IMR-90 (cell line): ENCODE data around the gene WDR48. TPM values are rescaled to one million over a fixed set of nuclear protein-coding genes. Genes with fewer than 3 reads are reported as not detected.

Experiments used
- ATAC-seq: fragments of 200-7000 bp; cut with Tn5 transposase; 2 replicates; pipeline ENCODE4 v1.9.1; 2020; ENCODE audit warnings: low read depth, mild to moderate bottlenecking, moderate library complexity
- BruUV-seq: library from RNA; stranded (reverse); fragments of 400-500 nt; replicated peaks from 2 replicates; lab custom pipeline; 2021; lab: Mats Ljungman, UMichigan
- CTCF ChIA-PET: fragments of 300-600 bp; formaldehyde crosslinking; extraction: SDS; loops from one replicate; lab custom pipeline; 2021; ENCODE audit warnings: antibody characterized with exemption; lab: Yijun Ruan, JAX
- POLR2A ChIA-PET: fragments of 300-600 bp; sonication (Branson Sonifier 250); formaldehyde crosslinking; loops from one replicate; lab custom pipeline; 2022; ENCODE audit warnings: antibody characterized with exemption; ENCODE audit not compliant: unreplicated experiment; lab: Charles Lee
- DNase-seq: peaks from one replicate; pipeline ENCODE4 v3.0.0; 2013
- H2AFZ ChIP-seq: replicated peaks from 2 replicates; pipeline ENCODE3; 2013; ENCODE audit warnings: low read length, mild to moderate bottlenecking; ENCODE audit not compliant: poor library complexity
- H2AK5ac ChIP-seq: 2 replicates; pipeline ENCODE4 v1.6.1; 2013; ENCODE audit warnings: low read depth, low read length, inconsistent platforms
- H2AK9ac ChIP-seq: replicated peaks from 2 replicates; pipeline ENCODE3; 2013; ENCODE audit warnings: mild to moderate bottlenecking, low read depth, low read length, moderate library complexity; ENCODE audit not compliant: poor library complexity
- H2BK120ac ChIP-seq: 2 replicates; pipeline ENCODE4 v1.6.1; 2013; ENCODE audit warnings: low read depth, low read length, inconsistent platforms
- H2BK15ac ChIP-seq: 3 replicates; pipeline ENCODE4 v1.6.1; 2013; ENCODE audit warnings: low read depth, low read length, inconsistent platforms
- H2BK20ac ChIP-seq: 2 replicates; pipeline ENCODE4 v1.6.1; 2013; ENCODE audit warnings: low read depth, mild to moderate bottlenecking, inconsistent platforms, low read length, moderate library complexity
- H2BK5ac ChIP-seq: 2 replicates; pipeline ENCODE4 v1.6.1; 2013; ENCODE audit warnings: mild to moderate bottlenecking, low read depth, low read length, inconsistent platforms; ENCODE audit not compliant: poor library complexity, severe bottlenecking
- H3K14ac ChIP-seq: replicated peaks from 2 replicates; pipeline ENCODE4 v1.6.1; 2013; ENCODE audit warnings: low read depth, low read length, inconsistent platforms
- H3K18ac ChIP-seq: 2 replicates; pipeline ENCODE4 v1.6.1; 2013; ENCODE audit warnings: low read depth, low read length, control low read depth
- H3K23ac ChIP-seq: 2 replicates; pipeline ENCODE4 v1.6.1; 2013; ENCODE audit warnings: low read depth, low read length, inconsistent platforms
- H3K27ac ChIP-seq: 2 replicates; pipeline ENCODE4 v1.5.1; 2013; ENCODE audit warnings: mild to moderate bottlenecking, control low read depth, low read length; ENCODE audit not compliant: insufficient read depth
- H3K27me3 ChIP-seq: 2 replicates; pipeline ENCODE4 v1.6.1; 2013; ENCODE audit warnings: low read length; ENCODE audit not compliant: control insufficient read depth, insufficient read depth
- H3K36me3 ChIP-seq: 2 replicates; pipeline ENCODE4 v1.6.1; 2013; ENCODE audit warnings: low read length, mixed read lengths; ENCODE audit not compliant: control insufficient read depth, insufficient read depth
- H3K4ac ChIP-seq: 2 replicates; pipeline ENCODE4 v1.6.1; 2013; ENCODE audit warnings: low read depth, low read length, inconsistent platforms
- H3K4me1 ChIP-seq: 2 replicates; pipeline ENCODE4 v1.6.1; 2013; ENCODE audit warnings: low read length, mixed read lengths; ENCODE audit not compliant: control insufficient read depth, insufficient read depth
- H3K4me2 ChIP-seq: 2 replicates; pipeline ENCODE4 v1.6.1; 2013; ENCODE audit warnings: low read depth, mild to moderate bottlenecking, control low read depth, low read length, moderate library complexity
- H3K4me3 ChIP-seq: 2 replicates; pipeline ENCODE4 v1.5.1; 2013; ENCODE audit warnings: low read depth, mild to moderate bottlenecking, control low read depth, low read length, moderate library complexity; ENCODE audit not compliant: insufficient read depth
- H3K56ac ChIP-seq: 2 replicates; pipeline ENCODE4 v1.6.1; 2013; ENCODE audit warnings: low read length, inconsistent platforms; ENCODE audit not compliant: insufficient read depth; ENCODE audit errors: extremely low read depth
- H3K79me1 ChIP-seq, 2 experiments: 2 replicates each; pipeline ENCODE4 v1.6.1; 2013; ENCODE audit warnings: low read length in 2 of 2, inconsistent platforms in 1 of 2, low read depth in 1 of 2
- H3K9ac ChIP-seq: 2 replicates; pipeline ENCODE4 v1.6.1; 2013; ENCODE audit warnings: low read depth, low read length, control low read depth
- H3K9me1 ChIP-seq: 2 replicates; pipeline ENCODE4 v1.6.1; 2013; ENCODE audit warnings: low read length, inconsistent platforms; ENCODE audit not compliant: insufficient read depth
- H3K9me3 ChIP-seq: 2 replicates; pipeline ENCODE4 v1.6.1; 2013; ENCODE audit warnings: low read length; ENCODE audit not compliant: control insufficient read depth, insufficient read depth
- H4K20me1 ChIP-seq: 2 replicates; pipeline ENCODE4 v1.6.1; 2013; ENCODE audit warnings: low read length, inconsistent platforms; ENCODE audit not compliant: insufficient read depth
- H4K5ac ChIP-seq: 2 replicates; pipeline ENCODE4 v1.6.1; 2013; ENCODE audit warnings: mild to moderate bottlenecking, low read depth, low read length, control low read depth
- H4K8ac ChIP-seq, 2 experiments: 2 replicates each; pipeline ENCODE4 v1.6.1; 2013; ENCODE audit warnings: low read depth in 2 of 2, low read length in 2 of 2, control low read depth in 1 of 2, inconsistent platforms in 1 of 2
- H4K91ac ChIP-seq: 2 replicates; pipeline ENCODE4 v1.6.1; 2013; ENCODE audit warnings: low read depth, low read length, inconsistent platforms; ENCODE audit not compliant: insufficient read depth
- BHLHE40 ChIP-seq: fragments of 150-350 bp; IDR thresholded peaks from 2 replicates; pipeline ENCODE4 v1.6.1; 2016; ENCODE audit warnings: mild to moderate bottlenecking, low read depth, low read length
- CEBPB ChIP-seq: IDR thresholded peaks from 2 replicates; pipeline ENCODE4 v1.6.1; 2012; ENCODE audit warnings: low read depth, low read length, improper control_type of control experiment
- MXI1 ChIP-seq: IDR thresholded peaks from 2 replicates; pipeline ENCODE4 v1.6.1; 2012; ENCODE audit warnings: low read depth, mild to moderate bottlenecking, low read length, moderate library complexity, borderline replicate concordance
- NFE2L2 ChIP-seq: fragments of 150-350 bp; IDR thresholded peaks from 2 replicates; pipeline ENCODE4 v1.6.1; 2016; ENCODE audit warnings: low read depth, mild to moderate bottlenecking, low read length
- RAD21 ChIP-seq: IDR thresholded peaks from 2 replicates; pipeline ENCODE4 v1.6.1; 2012; ENCODE audit warnings: low read length, improper control_type of control experiment
- RFX5 ChIP-seq: IDR thresholded peaks from 2 replicates; pipeline ENCODE4 v1.8.0; 2012; ENCODE audit warnings: low read depth, mild to moderate bottlenecking, low read length, moderate library complexity
- SMC3 ChIP-seq: fragments of 150-350 bp; IDR thresholded peaks from 2 replicates; pipeline ENCODE4 v1.6.1; 2016; ENCODE audit warnings: low read depth, mild to moderate bottlenecking, antibody characterized with exemption, low read length, moderate library complexity
- WGBS, 2 experiments: methylation state at CpG; one replicate each; pipeline versions ENCODE4 v1.1.5 to v1.1.7; 2013; ENCODE audit warnings: missing lambda C conversion rate in 2 of 2; ENCODE audit not compliant: insufficient read length in 1 of 2; ENCODE audit errors: extremely low coverage in 2 of 2; 5-methylcytosine and 5-hydroxymethylcytosine counted together
- dilution Hi-C: fragments of 300-500 bp; cut with HindIII; formaldehyde crosslinking; loops from one replicate; pipeline ENCODE4 v1.14.3; 2018; ENCODE audit warnings: low sequenced_read_pairs; ENCODE audit not compliant: unreplicated experiment
- in situ Hi-C: fragments of 300-500 bp; cut with MboI; formaldehyde crosslinking; loops from 3 replicates; pipeline ENCODE4 v1.14.3; 2019; ENCODE audit warnings: low sequenced_read_pairs, inconsistent platforms, mixed read lengths
- intact Hi-C: fragments of 100-400 bp; cut with micrococcal nuclease; formaldehyde crosslinking; loops from 2 replicates; pipeline ENCODE4 v1.10.0; 2022
- polyA plus RNA-seq, 3 experiments: library from polyadenylated mRNA; depleted of rRNA; stranded (reverse); fragments of >200 nt; gene quantifications; 2 replicates each; pipeline ENCODE4 v1.2.3, GENCODE V29; 2012; ENCODE audit warnings: low replicate concordance in 1 of 3
- total RNA-seq: library from RNA; depleted of rRNA; stranded (reverse); fragments of >200 nt; gene quantifications from 2 replicates; pipeline ENCODE4 v1.2.3, GENCODE V29; 2012

Gene WDR48
- total and polyA plus RNA-seq, 2 of the 4 experiments (the other 2 are of a cell fraction): 14.4 to 41.2 TPM

GRCh38 chr3:39015418-39015817, 36.4 kb upstream of the WDR48 start:
- ChIA-PET CTCF (no interaction called here), POLR2A (no interaction called here)
- no peaks in the 10 kb centered on the region for H3K9me3 ChIP-seq
- no peak overlapping the region for H3K4ac ChIP-seq
- no peak overlapping the region for H3K18ac ChIP-seq
- no peak overlapping the region for H3K23ac ChIP-seq
- DNase-seq: no peak
- no peak overlapping the region for H2BK15ac ChIP-seq
- no peak overlapping the region for H2AFZ ChIP-seq
- no peak overlapping the region for H3K14ac ChIP-seq
- no peak overlapping the region for H2BK20ac ChIP-seq
- WGBS, 2 experiments: no CpG with 5 or more reads among the region's 3 CpGs
- H3K79me1 ChIP-seq: no peaks in the 10 kb centered on the region
- no peak for TF ChIP-seq NFE2L2
- no peak for TF ChIP-seq BHLHE40
- TF ChIP-seq MXI1: no peak
- no peak for TF ChIP-seq SMC3
- no peak for TF ChIP-seq CEBPB
- TF ChIP-seq RFX5: no peak
- no peak for TF ChIP-seq RAD21
- no peaks in the 10 kb centered on the region for H3K9me1 ChIP-seq
- H3K36me3 ChIP-seq: no peaks in the 10 kb centered on the region
- H4K91ac ChIP-seq: no peak overlapping the region
- no TSS peak for BruUV-seq
- H3K56ac ChIP-seq: no peak overlapping the region
- no peak overlapping the region for H2BK120ac ChIP-seq
- H3K4me1 ChIP-seq: no peaks in the 10 kb centered on the region
- no peak overlapping the region for H3K4me3 ChIP-seq
- no peaks in the 10 kb centered on the region; the same call in 1 of the 2 replicates for H3K27me3 ChIP-seq
- H4K5ac ChIP-seq: no peak overlapping the region
- no peak overlapping the region for H2AK9ac ChIP-seq
- H2BK5ac ChIP-seq: no peak overlapping the region
- H3K27ac ChIP-seq: no peak overlapping the region
- intact Hi-C loops (no loop called here), dilution Hi-C loops (no loop called here), in situ Hi-C loops (no loop called here)
- H4K20me1 ChIP-seq: no peaks in the 10 kb centered on the region
- H3K9ac ChIP-seq: no peak overlapping the region
- no peak for ATAC-seq
- no peak overlapping the region for H3K4me2 ChIP-seq
- no peak overlapping the region for H2AK5ac ChIP-seq
- no peak overlapping the region for H4K8ac ChIP-seq
